ENCODE measurements around the gene PTPRA.
"Not testable (repeated sequence)": the region's sequence is repeated elsewhere in the genome, so short reads cannot be mapped to it uniquely, and the experiment has no call there.

PTPRA gene

DNA sequence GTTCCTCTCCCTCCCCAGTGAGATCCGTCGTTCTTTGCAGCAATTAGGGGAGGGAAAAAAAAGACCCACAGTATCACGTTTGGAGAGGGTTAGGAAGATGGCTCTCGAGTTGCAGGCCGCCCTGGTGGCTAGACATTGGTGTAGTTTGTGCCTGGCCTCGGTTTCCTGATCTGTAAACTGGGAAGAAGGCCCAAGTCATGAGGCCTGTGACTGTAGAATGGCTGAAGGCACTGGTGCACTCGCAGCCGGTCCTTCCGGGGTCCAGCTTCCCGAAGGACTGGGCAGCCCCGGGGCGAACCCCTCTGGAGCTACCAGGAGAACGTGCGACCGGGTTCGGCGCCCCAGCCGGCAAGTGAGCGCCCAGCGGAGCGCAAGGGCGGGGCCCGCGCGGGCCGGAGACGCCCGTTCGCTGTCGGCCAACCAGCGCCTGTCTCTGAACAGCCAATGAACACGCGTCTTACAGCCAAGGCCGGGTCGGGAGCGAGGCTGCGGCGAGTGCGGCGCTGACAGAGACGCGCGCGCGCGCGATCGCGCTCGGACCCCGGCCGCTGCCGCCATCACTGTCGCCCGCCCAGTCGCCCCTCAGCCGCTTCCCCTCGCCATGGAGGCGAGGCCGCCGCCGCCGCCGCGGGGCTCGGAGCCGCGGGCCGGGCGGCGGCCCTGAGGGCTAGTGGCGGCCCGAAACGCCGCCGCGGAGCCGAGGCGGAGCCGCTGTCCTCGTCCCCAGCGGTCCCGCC, at the start of gene PTPRA:
TSS of gene PTPRA (plus strand) at position 472 of the 737 bp plus-strand sequence. CDS start 90,797 bp downstream, outside the sequence.
- DNase-seq = peak; percentile 90

- DNase-seq = no peak
Observed at GRCh38 chr20:2825761-2826160, 47.5 kb upstream of the PTPRA start.

GRCh38 chr20:2826655-2827054, 46.6 kb upstream of the PTPRA start:
- DNase-seq = no peak

- no peak for DNase-seq
Observed at GRCh38 chr20:2829376-2829775, 43.9 kb upstream of the PTPRA start.

GRCh38 chr20:2831206-2831605, 42.1 kb upstream of the PTPRA start:
- DNase-seq = not testable (repeated sequence)

- no peak for DNase-seq
Observed at GRCh38 chr20:2833761-2834160, 39.5 kb upstream of the PTPRA start.

DNA sequence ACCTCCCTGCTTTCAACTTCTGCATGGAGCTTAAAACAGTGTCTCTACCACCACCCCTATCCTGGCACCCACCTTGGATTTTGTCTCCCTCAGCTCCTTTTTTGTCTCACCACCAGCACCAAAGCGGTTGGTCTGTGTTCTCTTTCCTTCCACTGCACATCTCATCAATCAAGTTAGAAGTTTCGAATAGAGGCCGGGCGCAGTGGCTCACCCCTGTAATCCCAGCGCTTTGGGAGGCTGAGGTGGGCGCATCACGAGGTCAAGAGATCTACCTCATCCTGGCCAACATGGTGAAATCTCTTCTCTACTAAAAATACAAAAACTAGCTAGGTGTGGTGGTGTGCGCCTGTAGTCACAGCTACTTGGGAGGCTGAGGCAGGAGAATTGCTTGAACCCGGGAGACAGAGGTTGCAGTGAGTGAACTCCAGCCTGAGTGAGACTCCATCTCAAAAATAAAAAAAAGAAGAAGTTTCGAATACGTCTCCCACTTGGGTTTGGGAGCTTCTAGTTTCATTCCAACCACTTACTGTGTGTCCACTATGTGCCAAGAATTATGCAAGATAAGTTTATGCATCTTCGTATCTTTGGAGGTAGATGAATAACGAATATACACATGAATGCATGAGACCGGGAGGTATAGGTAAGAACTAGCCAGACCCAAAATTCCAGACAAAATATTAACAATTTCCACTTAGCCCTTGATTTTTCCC, 38.7 kb upstream of the PTPRA start:
- no peak for DNase-seq

GRCh38 chr20:2835331-2835796, 37.9 kb upstream of the PTPRA start:
- DNase-seq = no peak

DNA sequence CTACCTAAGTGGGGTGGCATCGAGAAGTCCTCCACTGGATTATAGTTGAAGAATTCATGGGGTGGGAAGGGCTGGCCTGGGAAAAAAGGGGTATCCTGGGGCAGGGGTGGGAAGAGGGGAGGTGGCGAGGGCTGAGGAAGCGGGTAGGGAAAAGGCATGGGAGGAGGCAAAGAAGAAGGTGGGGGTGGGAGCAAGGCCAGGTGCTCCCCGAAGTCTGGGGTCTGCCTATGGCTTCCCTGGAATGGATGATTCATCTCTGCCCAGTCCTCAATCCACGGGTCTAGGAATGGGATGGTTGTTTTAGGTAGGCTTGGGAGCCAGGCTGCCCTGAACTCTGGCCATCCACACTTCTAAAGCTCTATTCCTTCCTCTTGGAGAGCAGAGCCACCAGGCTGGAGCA, 37.2 kb upstream of the PTPRA start:
- DNase-seq = no peak

DNA sequence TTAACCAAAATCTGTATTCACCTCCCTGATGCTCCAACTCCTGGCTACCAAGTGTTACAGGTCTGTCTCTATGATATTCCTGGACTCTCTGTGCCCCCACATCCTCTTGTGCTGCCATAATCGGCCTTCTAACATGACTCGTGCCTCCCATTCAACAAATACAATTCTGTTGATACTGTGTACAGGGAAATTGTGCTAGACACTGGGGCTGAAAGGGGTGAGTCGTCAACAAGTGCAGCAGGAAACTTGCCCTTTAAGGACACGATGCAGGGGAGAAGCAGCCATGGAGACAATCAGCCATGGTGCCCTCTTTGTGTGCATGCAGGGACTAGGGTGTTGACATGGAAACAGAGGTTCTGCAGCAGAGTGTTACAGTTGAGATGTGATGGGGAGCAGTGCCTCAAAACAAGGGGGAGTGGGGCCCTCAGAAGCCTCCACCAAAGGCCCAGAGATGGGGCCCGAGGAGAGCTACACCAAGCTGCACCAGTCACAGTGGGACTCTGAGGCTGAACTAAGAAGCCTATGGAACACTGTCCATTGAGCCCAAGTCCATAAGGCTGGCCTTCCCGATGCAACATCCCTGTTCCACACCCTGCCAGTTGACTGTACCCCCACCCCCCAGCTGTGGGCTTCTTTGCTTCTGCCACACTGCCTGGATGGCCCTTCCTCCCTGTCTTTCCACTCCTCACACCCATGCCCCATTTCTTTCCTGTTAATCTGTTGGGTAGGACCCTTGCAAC, 35.9 kb upstream of the PTPRA start:
- DNase-seq = no peak

DNA sequence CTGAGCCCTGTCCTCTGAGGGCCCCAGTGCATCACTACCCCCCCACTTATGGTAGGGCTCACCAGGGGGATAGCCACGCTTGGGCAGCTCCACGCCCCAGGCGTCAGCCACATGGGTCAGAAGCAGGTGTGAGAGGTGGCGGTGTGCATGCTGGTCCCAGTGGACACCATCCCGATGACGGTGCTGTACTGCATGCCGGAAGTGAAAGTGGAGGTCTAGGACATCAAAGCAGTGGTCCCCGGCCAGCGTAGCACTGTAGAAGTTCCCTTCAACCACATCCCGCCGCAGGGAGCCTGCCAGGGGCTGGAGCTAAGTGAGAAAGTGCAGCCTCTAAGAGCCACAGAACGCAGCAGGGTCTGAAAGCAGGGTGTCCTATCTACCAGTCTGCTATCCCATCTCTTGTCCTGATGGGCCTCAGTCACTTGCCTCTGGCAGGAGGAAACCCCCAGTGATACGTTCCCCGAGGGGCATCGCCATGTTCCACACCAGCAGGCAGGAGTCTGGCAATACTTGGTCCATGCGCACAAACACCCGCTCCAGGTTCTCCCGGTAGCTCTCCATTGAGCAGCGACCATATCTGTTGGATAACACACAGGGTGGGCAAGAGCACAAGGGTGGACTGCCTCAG, 35.0 kb upstream of the PTPRA start:
- DNase-seq = no peak

GRCh38 chr20:2838847-2839671, 34.2 kb upstream of the PTPRA start:
- no peak for DNase-seq

DNA sequence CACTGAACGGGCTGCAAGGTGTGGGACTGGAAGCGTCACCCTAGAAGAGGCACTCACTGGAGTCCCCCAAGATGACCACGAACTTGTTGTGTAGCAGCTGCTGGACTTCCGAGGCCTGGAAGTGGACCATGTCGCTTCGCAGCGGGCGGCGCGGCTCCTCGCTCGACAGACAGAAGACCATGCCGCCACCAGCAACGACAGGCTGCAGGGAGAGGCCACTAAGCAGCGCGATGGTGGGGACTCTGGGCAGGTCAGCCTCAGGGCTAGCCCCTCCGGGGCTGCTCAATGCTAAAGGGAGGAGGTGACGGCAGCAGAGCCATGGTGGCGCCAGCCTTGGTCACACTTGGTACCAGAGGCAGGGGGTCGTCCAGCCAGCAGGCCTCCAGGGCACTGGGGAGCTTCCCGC, 33.5 kb upstream of the PTPRA start:
- no peak for DNase-seq

DNA sequence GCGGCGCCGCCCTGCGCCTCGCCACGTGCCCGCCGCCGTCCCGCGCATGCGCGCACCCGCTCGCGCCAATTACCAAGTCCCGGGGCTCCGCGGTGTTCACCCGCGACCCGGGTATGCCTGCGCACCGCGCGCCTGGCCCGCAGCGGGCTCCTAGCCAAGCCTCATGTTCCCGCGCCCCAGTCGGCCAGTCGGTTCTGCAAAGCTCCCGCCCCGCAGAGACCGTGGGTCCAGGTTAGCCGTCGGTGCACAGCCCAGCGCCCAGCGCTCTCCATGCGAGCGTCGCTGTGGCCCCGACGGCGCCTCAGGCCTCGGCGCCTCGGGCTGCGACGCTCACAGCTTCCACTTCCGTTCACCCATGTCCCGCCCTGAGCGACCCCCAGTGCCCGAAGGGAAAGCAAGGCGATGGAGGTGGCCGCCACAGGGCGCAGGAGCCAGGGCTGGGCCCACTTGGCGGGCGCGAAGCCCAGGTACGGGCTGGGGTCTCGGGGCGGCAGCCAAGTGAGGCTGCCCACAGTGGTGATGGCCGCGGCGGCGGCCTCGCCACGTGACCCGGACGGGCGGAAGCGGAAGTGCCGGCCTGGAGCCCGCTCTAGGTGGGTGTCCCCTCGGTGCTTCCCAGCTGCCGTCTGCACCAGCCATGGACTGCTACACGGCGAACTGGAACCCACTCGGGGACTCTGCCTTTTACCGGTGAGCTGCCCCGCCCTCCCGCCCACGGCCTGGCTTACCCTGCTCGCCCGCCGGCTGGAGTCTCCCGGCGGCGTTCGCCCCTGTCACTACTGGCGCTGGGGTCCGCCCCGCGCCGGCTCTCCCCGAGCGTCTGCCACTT, 32.9 kb upstream of the PTPRA start, which contains the start of the genes PCED1A and VPS16:
TSS of gene PCED1A (minus strand) at position 518 of the 829 bp plus-strand sequence. CDS start 743 bp downstream, outside the sequence.
TSS of gene VPS16 (plus strand) at position 608 of the 829 bp plus-strand sequence. CDS start at position 638, 30 bp downstream.
- peak; percentile 86 for DNase-seq

GRCh38 chr20:2840967-2841531, 32.2 kb upstream of the PTPRA start:
- no peak for DNase-seq

DNA sequence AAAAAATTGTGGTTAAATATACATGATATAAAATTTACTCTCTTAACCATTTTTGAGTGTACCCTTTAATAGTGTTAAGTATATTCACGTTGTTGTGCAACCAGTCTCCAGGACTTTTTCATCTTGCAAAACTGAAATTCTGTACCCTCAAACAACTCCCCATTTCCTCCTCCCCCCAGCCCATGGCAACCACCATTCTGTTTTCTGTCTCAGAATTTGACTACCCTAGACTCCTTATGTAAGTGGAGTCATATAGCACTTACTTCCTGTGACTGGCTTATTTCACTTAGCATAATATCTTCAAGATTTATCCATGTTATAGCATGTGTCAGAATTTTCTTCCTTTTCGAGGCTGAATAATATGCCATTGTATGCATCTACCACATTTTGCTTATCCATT, 27.7 kb upstream of the PTPRA start:
- no peak for DNase-seq

- DNase-seq = no peak
Observed at GRCh38 chr20:2846698-2847097, 26.6 kb upstream of the PTPRA start.

DNA sequence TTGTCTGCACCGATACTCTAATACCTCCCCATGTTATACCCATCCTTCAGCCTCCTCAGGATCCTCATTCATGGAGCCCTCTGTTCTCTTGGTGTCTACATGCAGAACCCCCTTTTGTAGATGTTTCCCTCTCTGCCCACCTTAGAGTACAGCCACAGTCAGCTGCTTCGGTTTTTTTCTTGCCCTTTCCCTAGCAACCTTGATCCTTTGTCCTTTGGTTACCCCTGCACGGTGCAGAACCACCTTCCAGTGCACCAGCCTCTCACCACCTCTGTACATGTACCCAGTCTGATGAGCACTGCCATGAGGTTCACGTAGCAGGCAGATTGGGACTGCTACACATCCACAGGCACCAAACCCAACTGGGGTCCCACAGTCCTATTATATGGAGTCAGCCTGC, 25.5 kb upstream of the PTPRA start:
- DNase-seq = no peak

GRCh38 chr20:2849529-2849928, 23.8 kb upstream of the PTPRA start:
- DNase-seq = no peak

GRCh38 chr20:2851086-2851485, 22.2 kb upstream of the PTPRA start:
- no peak for DNase-seq

- DNase-seq = no peak
Observed at GRCh38 chr20:2858591-2858990, 14.7 kb upstream of the PTPRA start.
